ENCODE data around the gene SYPL2.

SYPL2 gene

GRCh38 chr1:109521002-109521951 lies 54.9 kb downstream of the SYPL2 start:
- DNase-seq: no peak

GRCh38 chr1:109522026-109522425 lies 55.7 kb downstream of the SYPL2 start:
- DNase-seq: no peak

DNA sequence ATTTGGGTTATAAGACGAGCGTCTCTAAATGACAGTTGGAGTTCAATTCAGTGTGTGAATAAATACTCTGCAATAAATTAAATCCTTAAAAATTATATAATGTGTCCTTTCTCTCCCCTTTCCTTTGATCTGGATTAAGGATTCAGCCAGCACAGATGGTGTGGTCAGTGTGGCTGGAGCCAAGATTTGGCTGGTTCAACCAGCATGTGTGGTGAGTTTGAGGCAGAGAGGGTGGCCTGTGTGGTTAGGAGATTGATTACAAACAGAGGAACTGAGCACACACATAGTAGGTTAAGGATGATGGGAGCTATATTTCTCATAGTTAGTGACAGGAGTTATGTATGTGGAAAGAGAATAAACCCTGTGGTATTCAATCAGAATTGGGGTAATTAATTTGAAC lies 57.4 kb downstream of the SYPL2 start:
- no peak for DNase-seq

- no peak for DNase-seq
Observed at GRCh38 chr1:109527098-109527811, 60.9 kb downstream of the SYPL2 start.

GRCh38 chr1:109527846-109528695 lies 61.7 kb downstream of the SYPL2 start:
- no peak for DNase-seq

GRCh38 chr1:109528712-109529111 lies 62.4 kb downstream of the SYPL2 start:
- DNase-seq: no peak

DNA sequence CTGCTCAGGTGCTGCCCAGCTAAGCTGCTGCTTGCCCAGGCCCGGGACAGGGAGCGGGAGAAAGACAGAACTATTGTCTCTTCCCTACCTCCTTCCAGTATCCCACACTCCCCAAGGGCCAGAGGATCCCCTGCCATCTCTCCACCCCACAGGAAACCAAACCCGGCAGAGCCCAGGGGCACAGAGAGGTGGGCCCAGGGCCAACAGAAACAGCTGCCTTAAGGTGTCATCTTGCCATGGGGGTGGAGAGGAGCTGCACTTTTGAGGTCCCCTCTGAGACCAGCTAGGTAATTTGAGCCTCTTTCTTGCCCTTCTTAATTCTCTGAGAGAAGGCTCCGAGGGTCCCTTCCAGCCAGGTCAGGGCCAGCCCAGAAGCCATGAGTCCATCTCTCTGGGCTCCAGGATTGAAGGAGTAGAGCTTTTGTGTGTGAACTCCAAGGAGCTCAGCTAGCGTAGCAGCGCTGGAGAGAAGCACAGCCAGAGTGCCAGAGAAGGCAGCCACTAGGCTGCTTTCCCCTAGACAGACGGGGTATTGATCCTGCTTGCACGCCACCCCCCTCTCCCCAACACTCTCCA lies 63.6 kb downstream of the SYPL2 start:
- no peak for DNase-seq

DNA sequence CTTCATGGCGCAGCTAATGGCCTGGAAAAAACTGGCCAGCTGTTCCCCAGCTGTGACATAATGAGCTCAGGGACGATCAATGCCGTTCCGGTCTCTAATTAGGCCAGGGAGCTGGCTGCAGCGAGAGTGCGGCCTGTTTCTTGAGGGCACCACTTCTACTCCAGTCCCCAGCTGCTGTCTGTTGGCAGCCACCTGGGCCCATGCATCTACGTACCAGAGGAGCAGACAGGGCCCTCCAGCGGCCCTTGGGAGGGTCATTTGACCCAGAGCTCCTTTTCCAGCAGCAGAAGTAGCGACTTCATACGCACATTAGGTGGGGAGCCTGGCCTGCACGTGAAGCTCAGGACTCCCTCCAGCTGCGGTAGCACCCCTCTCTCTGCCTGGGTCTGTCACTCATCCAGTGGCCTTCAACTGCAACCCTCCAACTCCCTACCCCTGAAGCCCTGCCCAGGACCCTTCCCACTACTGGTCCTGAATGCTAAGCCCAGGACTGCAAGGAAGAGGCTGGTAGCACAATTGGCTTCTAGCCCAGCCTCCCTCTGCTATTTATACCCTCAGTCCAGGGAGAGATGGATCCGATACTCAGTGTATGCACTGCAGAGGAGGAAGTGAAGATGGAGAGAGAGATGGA lies 64.2 kb downstream of the SYPL2 start:
- DNase-seq: no peak

GRCh38 chr1:109531380-109531779 lies 65.0 kb downstream of the SYPL2 start:
- DNase-seq: no peak
